ENCODE results near the gene TEKT5.

DNA sequence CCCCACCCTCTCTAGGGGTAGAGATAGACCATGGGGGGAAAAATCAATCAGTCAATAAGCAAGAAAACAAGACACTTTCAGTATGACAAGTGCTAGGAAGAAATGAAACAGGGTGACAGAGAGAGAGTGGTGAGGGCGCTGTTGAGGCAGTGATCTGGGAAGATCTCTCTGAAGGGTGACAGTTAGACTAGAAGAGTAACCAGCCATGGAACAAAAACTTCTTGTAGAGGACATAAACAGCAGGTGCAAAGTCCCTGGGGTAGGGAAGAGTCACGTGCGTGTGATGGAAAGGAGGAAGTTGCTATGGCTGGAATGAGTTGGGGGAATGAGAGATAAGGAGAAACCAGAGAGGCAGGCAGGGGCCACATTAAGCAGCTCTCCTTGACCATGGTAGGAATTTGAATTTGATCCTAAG lies 97.5 kb downstream of the TEKT5 start:
- no peak for TF ChIP-seq CTCF (IDR thresholded peaks at IDR 0.05; ENCODE audit: low read length)
- TF ChIP-seq EZH2 (optimal IDR thresholded peaks at IDR 0.05; ENCODE audit: low read depth, low read length): no peak
- TF ChIP-seq EZH2phosphoT487 (IDR thresholded peaks at IDR 0.05; ENCODE audit: low read length): no peak
